Endothelial cell of umbilical vein (primary cell): ENCODE data around the gene RGS12. TPM values are rescaled to one million over a fixed set of nuclear protein-coding genes. Genes with fewer than 3 reads are reported as not detected.

Experiments
- BruUV-seq: library from RNA; stranded (reverse); fragments of 400-500 nt; replicated peaks from 2 replicates; lab custom pipeline; 2021; lab: Mats Ljungman, UMichigan
- CTCF ChIA-PET: fragments of 300-600, 350-600 bp; sonication (Branson Sonifier 250); formaldehyde crosslinking; loops from one replicate; lab custom pipeline; 2021; ENCODE audit warnings: antibody characterized with exemption, inconsistent platforms; lab: Charles Lee
- POLR2A ChIA-PET: fragments of 300-600, 350-600 bp; sonication (Branson Sonifier 250); formaldehyde crosslinking; loops from one replicate; lab custom pipeline; 2021; ENCODE audit warnings: antibody characterized with exemption, inconsistent platforms; lab: Charles Lee
- DNase-seq: peaks from one replicate; pipeline ENCODE4 v3.0.0-alpha.2; 2011; ENCODE audit warnings: low read depth, low spot score
- FAIRE-seq: peaks from 2 replicates; lab custom pipeline; 2011; peaks lifted over from hg19 to GRCh38; lab: Jason Lieb, UNC
- H2AFZ ChIP-seq: 2 replicates; pipeline ENCODE4 v1.6.0; 2012; ENCODE audit warnings: low read depth, low read length, control low read depth, inconsistent platforms
- H3K27ac ChIP-seq: 2 replicates; pipeline ENCODE4 v1.5.1; 2011; ENCODE audit warnings: low read depth, mild to moderate bottlenecking, control low read depth, low read length, moderate library complexity; ENCODE audit not compliant: insufficient read depth
- H3K27me3 ChIP-seq, 2 experiments: 2 replicates each; pipeline versions ENCODE4 v1.6.0 to v1.6.1; 2011; ENCODE audit warnings: low read length in 2 of 2, mixed read lengths in 1 of 2; ENCODE audit not compliant: control insufficient read depth in 2 of 2, insufficient read depth in 2 of 2
- H3K36me3 ChIP-seq, 2 experiments: 2 replicates in 1 of 2; 3 replicates in 1 of 2; pipeline ENCODE4 v1.5.1; 2011; ENCODE audit warnings: low read length in 2 of 2, mild to moderate bottlenecking in 1 of 2, moderate library complexity in 1 of 2; ENCODE audit not compliant: control insufficient read depth in 2 of 2, insufficient read depth in 2 of 2; ENCODE audit errors: extremely low read depth in 1 of 2
- H3K4me1 ChIP-seq: 3 replicates; pipeline ENCODE4 v1.5.1; 2011; ENCODE audit warnings: mild to moderate bottlenecking, low read length; ENCODE audit not compliant: control insufficient read depth, insufficient read depth; ENCODE audit errors: extremely low read depth
- H3K4me2 ChIP-seq: 2 replicates; pipeline ENCODE4 v1.6.1; 2011; ENCODE audit warnings: low read length, control low read depth, mixed read lengths; ENCODE audit not compliant: insufficient read depth
- H3K4me3 ChIP-seq, 3 experiments: fragments of 200-600 bp in 1 of 3; sonication (generic), shearing (Covaris generic) in 1 of 3; replicated peaks in 1 of 3; 2 replicates each; pipeline ENCODE4 v1.5.1; 2011 to 2016; ENCODE audit warnings: control low read depth in 3 of 3, low read length in 3 of 3, mild to moderate bottlenecking in 2 of 3, inconsistent platforms in 1 of 3, low read depth in 1 of 3, moderate library complexity in 1 of 3; ENCODE audit not compliant: insufficient read depth in 1 of 3
- H3K79me2 ChIP-seq: 2 replicates; pipeline ENCODE4 v1.6.0; 2012; ENCODE audit warnings: low read length, inconsistent platforms; ENCODE audit not compliant: control insufficient read depth, insufficient read depth
- H3K9ac ChIP-seq: replicated peaks from 2 replicates; pipeline ENCODE3; 2011; ENCODE audit warnings: low read length, control low read depth; ENCODE audit not compliant: insufficient read depth; ENCODE audit errors: extremely low read depth
- H3K9me1 ChIP-seq: replicated peaks from 3 replicates; pipeline ENCODE4 v1.6.0; 2011; ENCODE audit warnings: mild to moderate bottlenecking, low read length; ENCODE audit not compliant: control insufficient read depth, insufficient read depth; ENCODE audit errors: extremely low read depth
- H3K9me3 ChIP-seq: replicated peaks from 2 replicates; pipeline ENCODE4 v1.5.1; 2012; ENCODE audit warnings: low read length, inconsistent platforms; ENCODE audit not compliant: control insufficient read depth, insufficient read depth
- H4K20me1 ChIP-seq: replicated peaks from 2 replicates; pipeline ENCODE3; 2011; ENCODE audit warnings: mild to moderate bottlenecking, low read length; ENCODE audit not compliant: control insufficient read depth, insufficient read depth; ENCODE audit errors: extremely low read depth
- CTCF ChIP-seq, 2 donors: IDR thresholded peaks; 1 replicate in 1 of 2; 2 replicates in 1 of 2; pipeline ENCODE4 v1.5.1; 2011; ENCODE audit warnings: low read length in 2 of 2, mild to moderate bottlenecking in 2 of 2, moderate library complexity in 2 of 2, control low read depth in 1 of 2, inconsistent platforms in 1 of 2, low read depth in 1 of 2; ENCODE audit not compliant: insufficient read depth in 1 of 2; ENCODE audit errors: extremely low read depth in 1 of 2
- EZH2 ChIP-seq: IDR thresholded peaks from 2 replicates; pipeline ENCODE4 v1.6.1; 2012; ENCODE audit warnings: borderline replicate concordance, low read depth, mild to moderate bottlenecking, moderate library complexity, low read length, inconsistent platforms; ENCODE audit not compliant: severe bottlenecking
- FOS ChIP-seq: IDR thresholded peaks from 2 replicates; pipeline ENCODE4 v1.6.1; 2011; ENCODE audit warnings: mild to moderate bottlenecking, low read length, moderate library complexity, borderline replicate concordance; ENCODE audit not compliant: insufficient read depth
- GATA2 ChIP-seq: IDR thresholded peaks from 2 replicates; pipeline ENCODE4 v1.7.0; 2011; ENCODE audit warnings: low read depth, mild to moderate bottlenecking, moderate library complexity, mixed read lengths, low read length; ENCODE audit not compliant: insufficient read length, insufficient read depth
- JUN ChIP-seq: IDR thresholded peaks from 2 replicates; pipeline ENCODE4 v1.6.1; 2011; ENCODE audit warnings: borderline replicate concordance, low read depth; ENCODE audit not compliant: insufficient read length, insufficient read depth
- MAX ChIP-seq: IDR thresholded peaks from 2 replicates; pipeline ENCODE4 v1.6.1; 2011; ENCODE audit not compliant: insufficient read depth, insufficient read length
- MYC ChIP-seq: IDR thresholded peaks from one replicate; pipeline ENCODE4 v1.6.1; 2011; ENCODE audit warnings: mild to moderate bottlenecking, low read depth, low read length
- POLR2A ChIP-seq: IDR thresholded peaks from 2 replicates; pipeline ENCODE4 v1.6.1; 2012; ENCODE audit warnings: low read depth, mild to moderate bottlenecking, control low read depth, low read length
- POLR2AphosphoS5 ChIP-seq: IDR thresholded peaks from 2 replicates; pipeline ENCODE4 v1.6.1; 2012; ENCODE audit warnings: low read depth, mild to moderate bottlenecking, control low read depth, low read length, moderate library complexity; ENCODE audit not compliant: insufficient read depth
- dilution Hi-C: fragments of 300-500 bp; cut with MboI; formaldehyde crosslinking; loops from one replicate; pipeline ENCODE4 v1.15.0; 2019; ENCODE audit warnings: low sequenced_read_pairs; ENCODE audit not compliant: extremely low pct_ligation_motif_present
- intact Hi-C: fragments of 100-400 bp; cut with micrococcal nuclease; formaldehyde crosslinking; loops from one replicate; pipeline ENCODE4 v1.10.0; 2022
- polyA plus RNA-seq, 4 experiments: library from polyadenylated mRNA; depleted of rRNA in 3 of 4; stranded (reverse) in 3 of 4; unstranded in 1 of 4; fragments of >200 nt; gene quantifications; 2 replicates each; pipeline versions ENCODE4 v1.2.1 to v1.2.3, GENCODE V29; 2011 to 2012; ENCODE audit warnings: missing spikeins in 1 of 4
- total RNA-seq: library from RNA; stranded (reverse); gene quantifications from 2 replicates; pipeline ENCODE4 v1.2.3, GENCODE V29; 2021

RGS12 gene
- total and polyA plus RNA-seq, 2 donors (not counting 3 experiments of a cell fraction or from before 2014, with no cell fraction given) = 65.2 to 75.4 TPM

GRCh38 chr4:3313139-3313538 is 20.3 kb downstream of the RGS12 start:
- no peak overlapping the region for H3K27ac ChIP-seq
- H2AFZ ChIP-seq = no peak overlapping the region
- H3K9me1 ChIP-seq = no peaks in the 10 kb centered on the region
- no peaks in the 10 kb centered on the region for H3K27me3 ChIP-seq
- DNase-seq = no peak
- CTCF ChIA-PET = no interaction called here
- H3K36me3 ChIP-seq = peaks cover 3 to 14% of the 10 kb centered on the region in 2 experiments
- no peaks in the 10 kb centered on the region for H3K4me1 ChIP-seq
- intact Hi-C loops (no loop called here), dilution Hi-C loops (no loop called here)
- BruUV-seq = no TSS peak
- H3K4me2 ChIP-seq = no peak overlapping the region
- POLR2A ChIA-PET = no interaction called here
- no peaks in the 10 kb centered on the region for H4K20me1 ChIP-seq
- H3K4me3 ChIP-seq = no peak overlapping the region
- H3K9ac ChIP-seq = no peak overlapping the region
- TF ChIP-seq CTCF (IDR thresholded peaks at IDR 0.05; ENCODE audit: extremely low read depth in 1 of 2, insufficient read depth in 1 of 2, low read depth in 1 of 2, low read length in 2 of 2) (no peak), MAX (no peak), JUN (no peak), POLR2AphosphoS5 (no peak), POLR2A (no peak), FOS (no peak), GATA2 (no peak), EZH2 (no peak), MYC (no peak)
- no peaks in the 10 kb centered on the region for H3K9me3 ChIP-seq
- H3K79me2 ChIP-seq = peaks cover 51% of the 10 kb centered on the region
- no peak for FAIRE-seq
